Measurements from ENCODE around the gene LYPD6B.
A peak's percentile ranks its signal among the peaks of the same experiment; 100 is the strongest.

Gene LYPD6B

GRCh38 chr2:149015501-149015900 is 23.0 kb upstream of the LYPD6B start:
- no peak for DNase-seq

- DNase-seq, result no peak
Observed at GRCh38 chr2:149015926-149016563, 22.5 kb upstream of the LYPD6B start.

- DNase-seq, result peak; percentile 73
Observed at GRCh38 chr2:149017116-149017985, 21.1 kb upstream of the LYPD6B start.

- DNase-seq, result no peak
Observed at GRCh38 chr2:149018981-149019380, 19.5 kb upstream of the LYPD6B start.

- DNase-seq, result no peak
Observed at GRCh38 chr2:149019768-149020167, 18.7 kb upstream of the LYPD6B start.

- DNase-seq, result no peak
Observed at GRCh38 chr2:149020432-149020851, 18.1 kb upstream of the LYPD6B start.

GRCh38 chr2:149021271-149021719 is 17.2 kb upstream of the LYPD6B start:
- DNase-seq, result no peak

- DNase-seq, result no peak
Observed at GRCh38 chr2:149021761-149022160, 16.7 kb upstream of the LYPD6B start.

GRCh38 chr2:149023091-149023490 is 15.4 kb upstream of the LYPD6B start:
- no peak for DNase-seq

- no peak for DNase-seq
Observed at GRCh38 chr2:149027590-149028250, 10.8 kb upstream of the LYPD6B start.

GRCh38 chr2:149028377-149028776 is 10.1 kb upstream of the LYPD6B start:
- DNase-seq, result no peak

GRCh38 chr2:149028891-149029290 is 9.6 kb upstream of the LYPD6B start:
- DNase-seq, result no peak

- no peak for DNase-seq
Observed at GRCh38 chr2:149029307-149029965, 9.1 kb upstream of the LYPD6B start.

- DNase-seq, result no peak
Observed at GRCh38 chr2:149031396-149031795, 7.1 kb upstream of the LYPD6B start.

- no peak for DNase-seq
Observed at GRCh38 chr2:149033716-149034115, 4.8 kb upstream of the LYPD6B start.

GRCh38 chr2:149034406-149034805 is 4.1 kb upstream of the LYPD6B start:
- DNase-seq, result no peak

- DNase-seq, result no peak
Observed at GRCh38 chr2:149036507-149037293, 1.8 kb upstream of the LYPD6B start.

- no peak for DNase-seq
Observed at GRCh38 chr2:149037851-149038250, 648 bp upstream of the LYPD6B start.

- no peak for DNase-seq
Observed at GRCh38 chr2:149039213-149039724, 770 bp downstream of the LYPD6B start.

- peak; percentile 46 for DNase-seq
Observed at GRCh38 chr2:149040451-149040850, 2.0 kb downstream of the LYPD6B start.

- no peak for DNase-seq
Observed at GRCh38 chr2:149041482-149041881, 3.0 kb downstream of the LYPD6B start.

GRCh38 chr2:149042881-149043280 is 4.4 kb downstream of the LYPD6B start:
- no peak for DNase-seq
